HG03460 (cell line): ENCODE measurements around the gene PCLAF.
"Not testable (repeated sequence)": the region's sequence is repeated elsewhere in the genome, so short reads cannot be mapped to it uniquely, and the experiment has no call there.

ENCODE experiments used
- ATAC-seq: cut with Tn5 transposase; IDR thresholded peaks from one replicate; pipeline ENCODE4 v1.9.1; 2021; ENCODE audit not compliant: unreplicated experiment

Gene PCLAF

GRCh38 chr15:64326458-64326857, 54.8 kb downstream of the PCLAF start:
- ATAC-seq = not testable (repeated sequence)

DNA sequence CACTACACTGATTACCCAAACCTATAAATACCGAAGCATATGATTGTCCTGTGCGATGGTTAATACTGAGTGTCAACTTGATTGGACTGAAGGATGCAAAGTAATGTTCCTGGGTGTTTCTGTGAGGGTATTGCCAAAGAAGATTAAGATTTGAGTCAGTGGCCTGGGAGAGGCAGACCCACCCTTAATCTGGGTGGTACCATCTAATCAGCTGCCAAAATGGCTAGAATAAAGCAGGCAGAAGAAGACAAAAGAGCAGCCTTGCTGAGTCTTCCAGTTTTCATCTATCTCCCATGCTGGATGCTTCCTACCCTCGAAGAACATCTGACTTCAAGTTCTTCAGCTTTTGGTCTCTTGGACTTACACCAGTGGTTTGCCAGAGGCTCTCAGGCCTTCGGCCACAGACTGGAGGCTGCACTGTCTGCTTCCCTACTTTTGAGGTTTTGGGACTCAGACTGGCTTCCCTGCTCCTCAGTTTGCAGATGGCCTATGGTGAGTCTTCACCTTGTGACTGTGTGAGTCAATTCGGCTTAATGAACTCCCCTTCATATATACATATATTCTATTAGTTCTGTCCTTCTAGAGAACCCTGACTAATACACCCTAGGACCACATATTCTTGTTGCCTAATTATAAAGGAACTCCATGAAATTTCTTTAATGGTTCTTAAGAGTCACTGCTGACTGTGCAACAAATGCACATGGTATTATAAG, 56.9 kb downstream of the PCLAF start:
- ATAC-seq = no peak

DNA sequence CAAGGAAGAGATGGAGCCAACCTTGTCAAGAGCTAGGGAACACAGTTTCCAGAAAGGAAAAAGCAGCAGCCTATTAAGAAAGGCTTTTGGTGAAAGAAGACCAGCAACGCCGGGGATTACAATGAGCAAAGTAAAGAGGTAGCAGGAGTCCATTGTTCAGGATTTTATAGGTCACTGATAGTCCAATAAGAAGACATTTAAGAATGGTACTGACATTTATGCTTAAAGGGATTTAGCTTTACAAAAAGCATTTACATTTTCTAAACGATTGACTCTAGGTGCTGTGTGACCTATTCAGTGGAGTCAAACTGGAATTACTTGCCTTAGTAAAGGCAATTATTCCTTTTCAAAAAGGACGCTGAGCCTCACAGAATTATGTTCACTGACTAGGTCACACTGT, 66.0 kb downstream of the PCLAF start:
- no peak for ATAC-seq

DNA sequence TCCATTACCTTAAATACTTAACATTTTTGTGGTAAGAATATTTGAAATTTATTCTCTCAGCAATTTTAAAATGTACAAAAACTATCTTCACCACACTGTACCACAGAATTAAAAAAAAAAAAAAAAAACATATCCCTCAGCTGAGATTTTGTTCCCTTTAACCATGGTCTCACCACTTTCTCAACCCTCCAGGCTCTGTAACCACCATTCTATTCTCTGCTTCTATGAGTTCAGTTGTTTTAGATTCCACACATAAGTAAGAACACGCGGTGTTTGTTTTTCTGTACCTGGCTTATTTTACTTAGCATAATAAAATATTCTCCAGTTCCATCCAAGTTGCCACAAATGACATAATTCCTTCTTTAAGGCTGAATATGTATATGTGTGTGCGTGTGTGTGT, 66.8 kb downstream of the PCLAF start:
- ATAC-seq = no peak
